GM23338 (cell line): ENCODE results near the gene RBBP4. TPM values are rescaled to one million over a fixed set of nuclear protein-coding genes. Genes with fewer than 3 reads are reported as not detected.

Source experiments
- ATAC-seq: fragments of 200-7000 bp; cut with Tn5 transposase; 3 replicates; pipeline ENCODE4 v1.9.1; 2020
- DNase-seq: peaks from one replicate; pipeline ENCODE4 v3.0.0-alpha.2; 2015; ENCODE audit warnings: low spot score
- H2AFZ ChIP-seq: fragments of 200-600 bp; sonication (generic); 2 replicates; pipeline ENCODE4 v1.8.0; 2016; ENCODE audit warnings: antibody characterized with exemption, mild to moderate bottlenecking, moderate library complexity
- H3F3A ChIP-seq: fragments of 200-600 bp; sonication (generic); replicated peaks from 2 replicates; pipeline ENCODE4 v1.8.0; 2017; ENCODE audit warnings: antibody characterized with exemption, mixed run types, low read depth
- H3K27ac ChIP-seq: fragments of 200-600 bp; sonication (generic); 2 replicates; pipeline ENCODE4 v1.6.1; 2016; ENCODE audit warnings: low read depth
- H3K27me3 ChIP-seq: fragments of 200-600 bp; sonication (generic); 2 replicates; pipeline ENCODE4 v1.8.0; 2016; ENCODE audit warnings: mild to moderate bottlenecking, mixed run types, moderate library complexity; ENCODE audit not compliant: insufficient read depth
- H3K36me3 ChIP-seq: fragments of 200-600 bp; sonication (generic); 2 replicates; pipeline ENCODE4 v1.8.0; 2016; ENCODE audit warnings: mild to moderate bottlenecking; ENCODE audit not compliant: insufficient read depth
- H3K4me1 ChIP-seq: fragments of 200-600 bp; sonication (generic); 2 replicates; pipeline ENCODE4 v1.8.0; 2016; ENCODE audit warnings: mild to moderate bottlenecking, moderate library complexity; ENCODE audit not compliant: insufficient read depth
- H3K4me2 ChIP-seq: fragments of 200-600 bp; sonication (generic); 2 replicates; pipeline ENCODE4 v1.7.1; 2017; ENCODE audit warnings: mixed run types
- H3K4me3 ChIP-seq: fragments of 200-600 bp; sonication (generic); 2 replicates; pipeline ENCODE4 v1.6.1; 2016; ENCODE audit warnings: mixed run types
- H3K79me2 ChIP-seq: fragments of 200-600 bp; sonication (generic); replicated peaks from 2 replicates; pipeline ENCODE4 v1.8.0; 2017; ENCODE audit warnings: mild to moderate bottlenecking; ENCODE audit not compliant: insufficient read depth
- H3K9me2 ChIP-seq: fragments of 200-600 bp; sonication (generic); 2 replicates; pipeline ENCODE4 v1.8.0; 2017; ENCODE audit not compliant: insufficient read depth
- H4K20me1 ChIP-seq: fragments of 200-600 bp; sonication (generic); replicated peaks from 2 replicates; pipeline ENCODE4 v1.8.0; 2017; ENCODE audit warnings: mild to moderate bottlenecking; ENCODE audit not compliant: insufficient read depth
- H3K27ac Mint-ChIP-seq: 2 replicates; pipeline ENCODE4 v1.8.0; 2020; ENCODE audit warnings: inconsistent platforms, mild to moderate bottlenecking, moderate library complexity, mixed read lengths
- H3K27me3 Mint-ChIP-seq: 3 replicates; pipeline ENCODE4 v1.8.0; 2022; ENCODE audit warnings: low read depth, mild to moderate bottlenecking, moderate library complexity, mixed read lengths, inconsistent platforms; ENCODE audit not compliant: insufficient read depth, poor library complexity
- H3K36me3 Mint-ChIP-seq: 3 replicates; pipeline ENCODE4 v1.8.0; 2021; ENCODE audit warnings: low read depth, mild to moderate bottlenecking, inconsistent platforms, moderate library complexity, mixed read lengths
- H3K4me1 Mint-ChIP-seq: 3 replicates; pipeline ENCODE4 v1.8.0; 2020; ENCODE audit warnings: mild to moderate bottlenecking, inconsistent platforms, mixed read lengths
- H3K4me3 Mint-ChIP-seq: 3 replicates; pipeline ENCODE4 v1.8.0; 2021; ENCODE audit warnings: moderate library complexity, mild to moderate bottlenecking, inconsistent platforms, mixed read lengths
- H3K9me3 Mint-ChIP-seq: 3 replicates; pipeline ENCODE4 v1.8.0; 2020; ENCODE audit warnings: moderate library complexity, mild to moderate bottlenecking, inconsistent platforms, mixed read lengths
- EZH2 ChIP-seq: fragments of 200-600 bp; sonication (generic); IDR thresholded peaks from one replicate; pipeline ENCODE4 v1.8.0; 2017; ENCODE audit warnings: antibody characterized with exemption, mild to moderate bottlenecking, low read depth; ENCODE audit not compliant: unreplicated experiment
- EZH2phosphoT487 ChIP-seq: fragments of 200-600 bp; sonication (generic); IDR thresholded peaks from one replicate; pipeline ENCODE4 v1.8.1; 2018; ENCODE audit warnings: antibody characterized with exemption; ENCODE audit not compliant: unreplicated experiment
- JUNB ChIP-seq: IDR thresholded peaks from one replicate; pipeline ENCODE4 v1.6.1; 2016; ENCODE audit warnings: antibody characterized with exemption; ENCODE audit not compliant: unreplicated experiment
- NANOG ChIP-seq: IDR thresholded peaks from 2 replicates; pipeline ENCODE4 v1.6.1; 2016; ENCODE audit warnings: antibody characterized with exemption, borderline replicate concordance
- POLR2AphosphoS5 ChIP-seq: IDR thresholded peaks from 2 replicates; pipeline ENCODE4 v1.6.1; 2016; ENCODE audit warnings: antibody characterized with exemption, low read depth
- REST ChIP-seq: IDR thresholded peaks from one replicate; pipeline ENCODE4 v1.6.1; 2018; ENCODE audit warnings: antibody characterized with exemption; ENCODE audit not compliant: unreplicated experiment
- STAT1 ChIP-seq: IDR thresholded peaks from one replicate; pipeline ENCODE4 v1.6.1; 2016; ENCODE audit warnings: antibody characterized with exemption; ENCODE audit not compliant: unreplicated experiment
- ZNF114 ChIP-seq: fragments of 250-450 bp; sonication (Bioruptor Pico); IDR thresholded peaks from 2 replicates; pipeline ENCODE4 v1.5.0; 2020; ENCODE audit warnings: mild to moderate bottlenecking, moderate library complexity
- ZNF331 ChIP-seq: fragments of 250-450 bp; sonication (Bioruptor Pico); IDR thresholded peaks from 2 replicates; pipeline ENCODE4 v1.5.0; 2020; ENCODE audit warnings: low read depth, mild to moderate bottlenecking, moderate library complexity
- ZNF462 ChIP-seq: fragments of 250-450 bp; sonication (Bioruptor Pico); IDR thresholded peaks from 2 replicates; pipeline ENCODE4 v1.5.0; 2020; ENCODE audit warnings: mild to moderate bottlenecking, moderate library complexity
- polyA plus RNA-seq: library from polyadenylated mRNA; unstranded; fragments of >200 nt; fragmentation: Nextera tagmentation; extraction: Ambion mirVana; gene quantifications from 2 replicates; pipeline ENCODE4 v1.2.1, GENCODE V29; 2016
- total RNA-seq: library from RNA; depleted of rRNA; stranded (reverse); fragments of >200 nt; shearing (Covaris generic); gene quantifications from 2 replicates; pipeline ENCODE4 v1.2.3, GENCODE V29; 2014
- TF ChIP-seq, protein P1 (sequence below), 2 experiments: fragments of 200-600 bp in 1 of 2; sonication (generic) in 1 of 2; conservative IDR thresholded peaks; 2 replicates each; pipeline versions ENCODE4 v1.5.1 to v1.6.1; 2016 to 2017; ENCODE audit warnings: antibody characterized with exemption in 2 of 2, low read depth in 2 of 2, mild to moderate bottlenecking in 2 of 2, moderate library complexity in 1 of 2

The RBBP4 gene
- total and polyA plus RNA-seq, 2 experiments from 2014 or later = 262 to 312 TPM

- no peaks in the 10 kb centered on the region for H4K20me1 ChIP-seq
- 0 out of 2 replicates have a peak overlapping the region, but pooled peaks have one; percentile 65 for H3K27ac ChIP-seq
- H3K27me3 ChIP-seq = no peaks in the 10 kb centered on the region
- H3K27ac Mint-ChIP-seq = peak overlapping the region; percentile 89; the same call in 1 of the 2 replicates
- no peaks in the 10 kb centered on the region for H3K9me2 ChIP-seq
- H3F3A ChIP-seq = no peaks in the 10 kb centered on the region
- no peak overlapping the region for H3K4me3 ChIP-seq
- no peak for DNase-seq
- peak overlapping the region; percentile 64 for H3K4me2 ChIP-seq
- H3K9me3 Mint-ChIP-seq = no peaks in the 10 kb centered on the region; the same call in 2 of the 3 replicates
- no peak for ATAC-seq
- TF ChIP-seq JUNB (no peak), EZH2phosphoT487 (no peak), EZH2 (no peak), ZNF114 (CRISPR knock-in tag) (no peak), STAT1 (no peak), REST (no peak)
- TF ChIP-seq, protein P1, sequence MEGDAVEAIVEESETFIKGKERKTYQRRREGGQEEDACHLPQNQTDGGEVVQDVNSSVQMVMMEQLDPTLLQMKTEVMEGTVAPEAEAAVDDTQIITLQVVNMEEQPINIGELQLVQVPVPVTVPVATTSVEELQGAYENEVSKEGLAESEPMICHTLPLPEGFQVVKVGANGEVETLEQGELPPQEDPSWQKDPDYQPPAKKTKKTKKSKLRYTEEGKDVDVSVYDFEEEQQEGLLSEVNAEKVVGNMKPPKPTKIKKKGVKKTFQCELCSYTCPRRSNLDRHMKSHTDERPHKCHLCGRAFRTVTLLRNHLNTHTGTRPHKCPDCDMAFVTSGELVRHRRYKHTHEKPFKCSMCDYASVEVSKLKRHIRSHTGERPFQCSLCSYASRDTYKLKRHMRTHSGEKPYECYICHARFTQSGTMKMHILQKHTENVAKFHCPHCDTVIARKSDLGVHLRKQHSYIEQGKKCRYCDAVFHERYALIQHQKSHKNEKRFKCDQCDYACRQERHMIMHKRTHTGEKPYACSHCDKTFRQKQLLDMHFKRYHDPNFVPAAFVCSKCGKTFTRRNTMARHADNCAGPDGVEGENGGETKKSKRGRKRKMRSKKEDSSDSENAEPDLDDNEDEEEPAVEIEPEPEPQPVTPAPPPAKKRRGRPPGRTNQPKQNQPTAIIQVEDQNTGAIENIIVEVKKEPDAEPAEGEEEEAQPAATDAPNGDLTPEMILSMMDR (conservative IDR thresholded peaks at IDR 0.05; ENCODE audit: low read depth in 2 of 2) = no peak
- peaks cover 20% of the 10 kb centered on the region for H3K4me1 ChIP-seq
- H3K4me1 Mint-ChIP-seq = peaks cover 21% of the 10 kb centered on the region
- peak overlapping the region; percentile 62; the same call in 1 of the 3 replicates for H3K4me3 Mint-ChIP-seq
- no peaks in the 10 kb centered on the region; the same call in 1 of the 2 replicates for H3K36me3 ChIP-seq
- H3K36me3 Mint-ChIP-seq = no peaks in the 10 kb centered on the region
- H2AFZ ChIP-seq = no peak overlapping the region
- H3K79me2 ChIP-seq = no peaks in the 10 kb centered on the region
- peaks cover 25% of the 10 kb centered on the region for H3K27me3 Mint-ChIP-seq
Observed at GRCh38 chr1:32717503-32717902, 66.5 kb downstream of the RBBP4 start.

- H3K4me3 ChIP-seq = no peak overlapping the region
- ATAC-seq (no peak), DNase-seq (no peak)
- peaks cover 23% of the 10 kb centered on the region for H3K27me3 Mint-ChIP-seq
- no peaks in the 10 kb centered on the region for H3K36me3 Mint-ChIP-seq
- H2AFZ ChIP-seq = no peak overlapping the region
- no peaks in the 10 kb centered on the region; the same call in 1 of the 2 replicates for H3K36me3 ChIP-seq
- H3K27ac ChIP-seq = no peak overlapping the region
- H3K9me3 Mint-ChIP-seq = no peaks in the 10 kb centered on the region; the same call in 2 of the 3 replicates
- H3K4me2 ChIP-seq = no peak overlapping the region
- no peak overlapping the region for H3K27ac Mint-ChIP-seq
- H3K4me1 ChIP-seq = peaks cover 17% of the 10 kb centered on the region
- H3K4me3 Mint-ChIP-seq = no peak overlapping the region
- no peaks in the 10 kb centered on the region for H3K79me2 ChIP-seq
- no peaks in the 10 kb centered on the region for H3K9me2 ChIP-seq
- no peaks in the 10 kb centered on the region for H4K20me1 ChIP-seq
- no peaks in the 10 kb centered on the region for H3F3A ChIP-seq
- no peaks in the 10 kb centered on the region for H3K27me3 ChIP-seq
- H3K4me1 Mint-ChIP-seq = peaks cover 18% of the 10 kb centered on the region
- TF ChIP-seq ZNF114 (CRISPR knock-in tag) (no peak), STAT1 (no peak), ZNF331 (CRISPR knock-in tag) (no peak), EZH2phosphoT487 (no peak), ZNF462 (CRISPR knock-in tag) (no peak), NANOG (no peak), EZH2 (no peak), POLR2AphosphoS5 (no peak)
Observed at GRCh38 chr1:32718036-32718435, 67.0 kb downstream of the RBBP4 start.
